ENCODE measurements around the gene DAPK2.

The DAPK2 gene

GRCh38 chr15:64052925-64053491 is 6.7 kb upstream of the DAPK2 start:
- Histone ChIP-seq H3K4me3 (ENCODE audit: low read length) (no peak overlapping the region), H3K9ac (ENCODE audit: low read length) (no peak overlapping the region), H3K79me2 (ENCODE audit: low read length) (no peaks in the 10 kb centered on the region), H3K4me1 (ENCODE audit: low read length) (peaks cover 17% of the 10 kb centered on the region), H3K27me3 (ENCODE audit: low read depth, low read length) (no peaks in the 10 kb centered on the region), H2AFZ (ENCODE audit: low read depth, low read length) (no peak overlapping the region), H3K27ac (ENCODE audit: low read length) (no peak overlapping the region), H3K9me3 (ENCODE audit: insufficient read depth, low read length) (no peaks in the 10 kb centered on the region), H4K20me1 (ENCODE audit: insufficient read depth, low read length) (no peaks in the 10 kb centered on the region), H3K4me2 (ENCODE audit: low read length) (no peak overlapping the region), H3K36me3 (replicated peaks; ENCODE audit: low read depth, low read length) (no peaks in the 10 kb centered on the region)
- no peak for TF ChIP-seq CTCF (IDR thresholded peaks at IDR 0.05; ENCODE audit: low read depth, low read length)
- no peak for TF ChIP-seq EZH2phosphoT487 (IDR thresholded peaks at IDR 0.05; ENCODE audit: low read depth)

DNA sequence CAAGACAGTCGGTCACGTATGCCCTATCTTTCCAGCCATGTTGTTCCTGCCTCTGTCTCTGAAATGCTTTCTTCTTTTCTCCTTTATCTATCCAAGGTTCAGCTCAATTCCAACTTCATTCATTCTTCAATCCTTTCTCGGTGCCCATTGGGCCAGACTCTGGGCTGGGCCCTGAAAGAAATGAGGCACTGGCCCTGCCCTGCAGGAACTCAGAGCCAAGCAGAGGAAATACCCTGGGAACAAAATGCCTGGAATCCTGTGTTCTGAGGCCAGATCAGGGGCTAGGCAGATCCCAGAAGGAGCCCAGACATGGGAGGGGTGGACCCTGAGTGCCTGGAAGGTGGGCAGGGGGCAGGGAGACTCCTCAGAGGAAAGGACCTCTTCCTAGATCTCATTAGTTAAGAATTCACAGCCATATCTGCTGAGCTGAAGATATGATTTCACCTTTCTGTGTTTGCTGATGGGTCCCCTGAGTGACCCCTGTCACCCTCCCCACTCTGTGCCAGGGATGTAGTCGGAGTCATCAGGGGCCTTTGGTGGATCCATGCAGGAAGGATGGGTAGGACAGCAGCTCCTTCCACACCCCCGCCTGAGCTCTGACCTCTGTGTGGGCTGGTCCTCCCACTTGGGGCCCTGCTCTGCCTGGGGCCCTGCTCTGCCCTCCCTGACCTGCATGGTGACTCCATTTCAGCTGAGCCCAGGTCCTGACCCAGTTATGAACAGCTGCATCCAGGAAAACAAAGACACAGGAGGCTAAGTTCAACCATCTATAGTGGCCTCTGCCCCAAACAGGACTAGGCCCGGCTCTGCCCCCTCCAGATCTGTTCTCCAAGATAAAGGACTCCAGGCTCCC is 5.3 kb upstream of the DAPK2 start:
- Histone ChIP-seq H3K9me3 (ENCODE audit: insufficient read depth, low read length) (no peaks in the 10 kb centered on the region), H3K79me2 (ENCODE audit: low read length) (no peaks in the 10 kb centered on the region), H3K4me2 (ENCODE audit: low read length) (no peak overlapping the region), H3K27ac (ENCODE audit: low read length) (no peak overlapping the region), H3K4me3 (ENCODE audit: low read length) (no peak overlapping the region), H2AFZ (ENCODE audit: low read depth, low read length) (no peak overlapping the region), H3K4me1 (ENCODE audit: low read length) (peaks cover 29% of the 10 kb centered on the region), H3K9ac (ENCODE audit: low read length) (no peak overlapping the region), H3K36me3 (replicated peaks; ENCODE audit: low read depth, low read length) (no peaks in the 10 kb centered on the region), H4K20me1 (ENCODE audit: insufficient read depth, low read length) (no peaks in the 10 kb centered on the region), H3K27me3 (ENCODE audit: low read depth, low read length) (no peaks in the 10 kb centered on the region)
- TF ChIP-seq EZH2phosphoT487 (IDR thresholded peaks at IDR 0.05; ENCODE audit: low read depth) (no peak), CTCF (IDR thresholded peaks at IDR 0.05; ENCODE audit: low read depth, low read length) (no peak)

GRCh38 chr15:64051093-64051402 is 4.8 kb upstream of the DAPK2 start:
- no peaks in the 10 kb centered on the region for H3K79me2 ChIP-seq (ENCODE audit: low read length)
- H3K9ac ChIP-seq (ENCODE audit: low read length): no peak overlapping the region
- no peaks in the 10 kb centered on the region for H3K27me3 ChIP-seq (ENCODE audit: low read depth, low read length)
- no peak overlapping the region for H3K27ac ChIP-seq (ENCODE audit: low read length)
- H3K4me3 ChIP-seq (ENCODE audit: low read length): no peak overlapping the region
- H4K20me1 ChIP-seq (ENCODE audit: insufficient read depth, low read length): no peaks in the 10 kb centered on the region
- H3K4me1 ChIP-seq (ENCODE audit: low read length): peaks cover 30% of the 10 kb centered on the region
- H3K36me3 ChIP-seq (replicated peaks; ENCODE audit: low read depth, low read length): no peaks in the 10 kb centered on the region
- no peak overlapping the region for H3K4me2 ChIP-seq (ENCODE audit: low read length)
- no peak overlapping the region for H2AFZ ChIP-seq (ENCODE audit: low read depth, low read length)
- no peak for TF ChIP-seq EZH2phosphoT487 (IDR thresholded peaks at IDR 0.05; ENCODE audit: low read depth)
- TF ChIP-seq CTCF (IDR thresholded peaks at IDR 0.05; ENCODE audit: low read depth, low read length): no peak
- H3K9me3 ChIP-seq (ENCODE audit: insufficient read depth, low read length): no peaks in the 10 kb centered on the region

DNA sequence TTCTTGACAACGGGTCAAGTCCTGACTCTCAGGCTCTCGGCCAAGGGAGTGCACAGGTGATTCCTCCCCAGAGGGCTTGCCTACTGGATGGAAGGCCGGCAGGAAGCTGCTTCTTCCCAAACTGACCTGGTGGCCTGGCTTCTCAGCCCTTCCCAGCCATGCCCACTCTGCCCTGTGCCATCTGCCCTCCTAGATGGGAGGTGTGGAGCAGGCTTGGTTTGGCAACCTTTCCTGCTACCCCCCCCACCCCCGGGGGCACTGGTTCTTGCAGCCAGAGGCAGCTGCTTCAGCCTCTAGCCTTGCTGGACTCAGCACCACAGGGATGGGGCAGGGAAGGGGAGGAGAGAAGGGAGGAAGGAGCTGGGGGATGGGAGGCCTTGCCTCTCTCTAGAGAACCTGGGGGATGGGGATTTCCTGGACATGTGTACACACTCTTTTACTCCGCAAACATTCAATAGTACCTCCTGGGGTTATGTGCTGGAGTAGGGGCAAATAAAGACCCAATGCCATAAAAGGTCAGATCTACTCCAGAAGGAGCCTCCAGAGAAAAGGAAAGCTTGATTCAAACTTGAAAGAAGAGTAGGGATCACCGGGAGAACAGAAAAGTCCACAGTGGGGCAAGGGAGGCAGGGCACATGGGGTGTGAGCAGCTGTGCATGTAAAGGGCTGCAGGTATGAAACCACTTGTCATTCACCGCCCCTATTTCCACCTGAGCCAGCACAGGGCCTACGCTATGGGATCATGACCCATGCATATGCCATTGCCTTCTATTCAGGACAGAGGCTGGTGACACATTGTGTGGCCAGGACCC is 4.2 kb upstream of the DAPK2 start:
- Histone ChIP-seq H3K27ac (ENCODE audit: low read length) (no peak overlapping the region), H3K4me3 (ENCODE audit: low read length) (no peak overlapping the region), H4K20me1 (ENCODE audit: insufficient read depth, low read length) (no peaks in the 10 kb centered on the region), H3K9ac (ENCODE audit: low read length) (no peak overlapping the region), H3K4me2 (ENCODE audit: low read length) (no peak overlapping the region), H3K9me3 (ENCODE audit: insufficient read depth, low read length) (no peaks in the 10 kb centered on the region), H3K36me3 (replicated peaks; ENCODE audit: low read depth, low read length) (no peaks in the 10 kb centered on the region), H3K27me3 (ENCODE audit: low read depth, low read length) (no peaks in the 10 kb centered on the region), H3K79me2 (ENCODE audit: low read length) (no peaks in the 10 kb centered on the region; the same call in 1 of the 2 replicates), H3K4me1 (ENCODE audit: low read length) (peaks cover 33% of the 10 kb centered on the region), H2AFZ (ENCODE audit: low read depth, low read length) (no peak overlapping the region)
- TF ChIP-seq CTCF (IDR thresholded peaks at IDR 0.05; ENCODE audit: low read depth, low read length) (no peak), EZH2phosphoT487 (IDR thresholded peaks at IDR 0.05; ENCODE audit: low read depth) (no peak)

Data from OCI-LY3 (cell line).